HUES48 (cell line): ENCODE results near the gene CTBP2.
A peak's percentile ranks its signal among the peaks of the same experiment; 100 is the strongest.
"Not testable (repeated sequence)": the region's sequence is repeated elsewhere in the genome, so short reads cannot be mapped to it uniquely, and the experiment has no call there.

Experiments used
- H3K27ac ChIP-seq: one replicate; pipeline ENCODE4 v1.7.0; 2013; ENCODE audit warnings: low read depth, low read length, inconsistent platforms
- H3K27me3 ChIP-seq: 2 replicates; pipeline ENCODE4 v1.6.1; 2013; ENCODE audit warnings: mild to moderate bottlenecking, low read length; ENCODE audit not compliant: control insufficient read depth, insufficient read depth
- H3K36me3 ChIP-seq: 2 replicates; pipeline ENCODE4 v1.6.1; 2013; ENCODE audit warnings: low read length; ENCODE audit not compliant: control insufficient read depth, insufficient read depth
- H3K4me1 ChIP-seq: 2 replicates; pipeline ENCODE4 v1.6.1; 2013; ENCODE audit warnings: mild to moderate bottlenecking, low read length; ENCODE audit not compliant: control insufficient read depth, insufficient read depth
- H3K4me3 ChIP-seq: 2 replicates; pipeline ENCODE4 v1.5.1; 2013; ENCODE audit warnings: mild to moderate bottlenecking, low read depth, low read length
- H3K9ac ChIP-seq: 2 replicates; pipeline ENCODE4 v1.6.1; 2013; ENCODE audit warnings: mild to moderate bottlenecking, low read depth, low read length, moderate library complexity
- H3K9me3 ChIP-seq: 2 replicates; pipeline ENCODE4 v1.6.1; 2013; ENCODE audit warnings: low read length; ENCODE audit not compliant: control insufficient read depth, insufficient read depth

CTBP2 gene

GRCh38 chr10:125163803-125164202 lies 3.4 kb upstream of the CTBP2 start:
- H3K36me3 ChIP-seq: no peaks in the 10 kb centered on the region
- H3K9ac ChIP-seq: no peak overlapping the region
- H3K27ac ChIP-seq: no peak overlapping the region
- H3K4me1 ChIP-seq: peaks cover 6% of the 10 kb centered on the region
- H3K4me3 ChIP-seq: no peak overlapping the region
- H3K27me3 ChIP-seq: no peaks in the 10 kb centered on the region
- no peaks in the 10 kb centered on the region for H3K9me3 ChIP-seq

- not testable (repeated sequence) for H3K9ac ChIP-seq, H3K4me1 ChIP-seq, H3K27me3 ChIP-seq, H3K9me3 ChIP-seq, H3K27ac ChIP-seq, H3K4me3 ChIP-seq, H3K36me3 ChIP-seq
These were observed 2.9 kb upstream of the CTBP2 start for GRCh38 chr10:125163312-125163711.

GRCh38 chr10:125162120-125162931 lies 2.0 kb upstream of the CTBP2 start:
- Histone ChIP-seq H3K4me3 (peak overlapping the region; percentile 87), H3K9ac (peak overlapping the region; percentile 87), H3K27ac (peak overlapping the region; percentile 98), H3K4me1 (peaks cover 6% of the 10 kb centered on the region), H3K36me3 (no peaks in the 10 kb centered on the region), H3K27me3 (no peaks in the 10 kb centered on the region), H3K9me3 (no peaks in the 10 kb centered on the region)

- Histone ChIP-seq H3K36me3 (no peaks in the 10 kb centered on the region), H3K27me3 (no peaks in the 10 kb centered on the region), H3K9me3 (no peaks in the 10 kb centered on the region), H3K4me3 (peak overlapping the region; percentile 87), H3K4me1 (peaks cover 10% of the 10 kb centered on the region), H3K9ac (peak overlapping the region; percentile 87), H3K27ac (peak overlapping the region; percentile 98)
These were observed 1.4 kb upstream of the CTBP2 start for GRCh38 chr10:125161707-125162119.

GRCh38 chr10:125160856-125161706 lies 718 bp upstream of the CTBP2 start:
- Histone ChIP-seq H3K9ac (peak overlapping the region; percentile 87), H3K36me3 (no peaks in the 10 kb centered on the region), H3K4me3 (peak overlapping the region; percentile 87), H3K9me3 (no peaks in the 10 kb centered on the region), H3K4me1 (peaks cover 16% of the 10 kb centered on the region), H3K27ac (peak overlapping the region; percentile 98), H3K27me3 (no peaks in the 10 kb centered on the region)

- H3K4me3 ChIP-seq: peak overlapping the region; percentile 81
- H3K27me3 ChIP-seq: no peaks in the 10 kb centered on the region
- peaks cover 32% of the 10 kb centered on the region for H3K4me1 ChIP-seq
- H3K36me3 ChIP-seq: no peaks in the 10 kb centered on the region
- H3K9me3 ChIP-seq: no peaks in the 10 kb centered on the region
- peak overlapping the region; percentile 94 for H3K27ac ChIP-seq
- peak overlapping the region; percentile 54; the same call in 1 of the 2 replicates for H3K9ac ChIP-seq
These were observed 854 bp downstream of the CTBP2 start for GRCh38 chr10:125159486-125159931.

GRCh38 chr10:125158601-125159485 lies 1.5 kb downstream of the CTBP2 start:
- peaks cover 38% of the 10 kb centered on the region for H3K4me1 ChIP-seq

GRCh38 chr10:125158275-125158600 lies 2.1 kb downstream of the CTBP2 start:
- H3K4me1 ChIP-seq: peaks cover 44% of the 10 kb centered on the region
- H3K27ac ChIP-seq: peak overlapping the region; percentile 92
- H3K9ac ChIP-seq: peak overlapping the region; percentile 88
- H3K27me3 ChIP-seq: no peaks in the 10 kb centered on the region
- H3K9me3 ChIP-seq: no peaks in the 10 kb centered on the region
- H3K36me3 ChIP-seq: no peaks in the 10 kb centered on the region
- H3K4me3 ChIP-seq: peak overlapping the region; percentile 80

More at GRCh38 chr10:125158601-125159485, 1.5 kb downstream of the CTBP2 start:
- H3K9ac ChIP-seq: peak overlapping the region; percentile 88
- peak overlapping the region; percentile 94 for H3K27ac ChIP-seq
- no peaks in the 10 kb centered on the region for H3K36me3 ChIP-seq
- no peaks in the 10 kb centered on the region for H3K27me3 ChIP-seq
- H3K9me3 ChIP-seq: no peaks in the 10 kb centered on the region
- H3K4me3 ChIP-seq: peak overlapping the region; percentile 81

GRCh38 chr10:125157505-125157904 lies 2.9 kb downstream of the CTBP2 start:
- peaks cover 47% of the 10 kb centered on the region for H3K4me1 ChIP-seq
- H3K27me3 ChIP-seq: no peaks in the 10 kb centered on the region
- no peaks in the 10 kb centered on the region for H3K36me3 ChIP-seq
- peak overlapping the region; percentile 80 for H3K4me3 ChIP-seq
- peak overlapping the region; percentile 88 for H3K9ac ChIP-seq
- H3K9me3 ChIP-seq: no peaks in the 10 kb centered on the region
- peak overlapping the region; percentile 92 for H3K27ac ChIP-seq

- no peaks in the 10 kb centered on the region for H3K36me3 ChIP-seq
- peak overlapping the region; percentile 80 for H3K4me3 ChIP-seq
- peaks cover 48% of the 10 kb centered on the region for H3K4me1 ChIP-seq
- no peaks in the 10 kb centered on the region for H3K27me3 ChIP-seq
- 0 out of 2 replicates have a peak overlapping the region, but pooled peaks have one; percentile 16 for H3K9ac ChIP-seq
- no peaks in the 10 kb centered on the region for H3K9me3 ChIP-seq
- peak overlapping the region; percentile 92 for H3K27ac ChIP-seq
These were observed 3.5 kb downstream of the CTBP2 start for GRCh38 chr10:125156739-125157480.
